GM23338 (cell line): ENCODE results near the gene SUSD4. TPM values are rescaled to one million over a fixed set of nuclear protein-coding genes. Genes with fewer than 3 reads are reported as not detected.

Experiments
- ATAC-seq: fragments of 200-7000 bp; cut with Tn5 transposase; 3 replicates; pipeline ENCODE4 v1.9.1; 2020
- DNase-seq: peaks from one replicate; pipeline ENCODE4 v3.0.0-alpha.2; 2015; ENCODE audit warnings: low spot score
- H2AFZ ChIP-seq: fragments of 200-600 bp; sonication (generic); 2 replicates; pipeline ENCODE4 v1.8.0; 2016; ENCODE audit warnings: antibody characterized with exemption, mild to moderate bottlenecking, moderate library complexity
- H3F3A ChIP-seq: fragments of 200-600 bp; sonication (generic); replicated peaks from 2 replicates; pipeline ENCODE4 v1.8.0; 2017; ENCODE audit warnings: antibody characterized with exemption, mixed run types, low read depth
- H3K27ac ChIP-seq: fragments of 200-600 bp; sonication (generic); 2 replicates; pipeline ENCODE4 v1.6.1; 2016; ENCODE audit warnings: low read depth
- H3K27me3 ChIP-seq: fragments of 200-600 bp; sonication (generic); 2 replicates; pipeline ENCODE4 v1.8.0; 2016; ENCODE audit warnings: mild to moderate bottlenecking, mixed run types, moderate library complexity; ENCODE audit not compliant: insufficient read depth
- H3K36me3 ChIP-seq: fragments of 200-600 bp; sonication (generic); 2 replicates; pipeline ENCODE4 v1.8.0; 2016; ENCODE audit warnings: mild to moderate bottlenecking; ENCODE audit not compliant: insufficient read depth
- H3K4me1 ChIP-seq: fragments of 200-600 bp; sonication (generic); 2 replicates; pipeline ENCODE4 v1.8.0; 2016; ENCODE audit warnings: mild to moderate bottlenecking, moderate library complexity; ENCODE audit not compliant: insufficient read depth
- H3K4me2 ChIP-seq: fragments of 200-600 bp; sonication (generic); 2 replicates; pipeline ENCODE4 v1.7.1; 2017; ENCODE audit warnings: mixed run types
- H3K4me3 ChIP-seq: fragments of 200-600 bp; sonication (generic); 2 replicates; pipeline ENCODE4 v1.6.1; 2016; ENCODE audit warnings: mixed run types
- H3K79me2 ChIP-seq: fragments of 200-600 bp; sonication (generic); replicated peaks from 2 replicates; pipeline ENCODE4 v1.8.0; 2017; ENCODE audit warnings: mild to moderate bottlenecking; ENCODE audit not compliant: insufficient read depth
- H3K9me2 ChIP-seq: fragments of 200-600 bp; sonication (generic); 2 replicates; pipeline ENCODE4 v1.8.0; 2017; ENCODE audit not compliant: insufficient read depth
- H4K20me1 ChIP-seq: fragments of 200-600 bp; sonication (generic); replicated peaks from 2 replicates; pipeline ENCODE4 v1.8.0; 2017; ENCODE audit warnings: mild to moderate bottlenecking; ENCODE audit not compliant: insufficient read depth
- H3K27ac Mint-ChIP-seq: 2 replicates; pipeline ENCODE4 v1.8.0; 2020; ENCODE audit warnings: inconsistent platforms, mild to moderate bottlenecking, moderate library complexity, mixed read lengths
- H3K27me3 Mint-ChIP-seq: 3 replicates; pipeline ENCODE4 v1.8.0; 2022; ENCODE audit warnings: low read depth, mild to moderate bottlenecking, moderate library complexity, mixed read lengths, inconsistent platforms; ENCODE audit not compliant: insufficient read depth, poor library complexity
- H3K36me3 Mint-ChIP-seq: 3 replicates; pipeline ENCODE4 v1.8.0; 2021; ENCODE audit warnings: low read depth, mild to moderate bottlenecking, inconsistent platforms, moderate library complexity, mixed read lengths
- H3K4me1 Mint-ChIP-seq: 3 replicates; pipeline ENCODE4 v1.8.0; 2020; ENCODE audit warnings: mild to moderate bottlenecking, inconsistent platforms, mixed read lengths
- H3K4me3 Mint-ChIP-seq: 3 replicates; pipeline ENCODE4 v1.8.0; 2021; ENCODE audit warnings: moderate library complexity, mild to moderate bottlenecking, inconsistent platforms, mixed read lengths
- H3K9me3 Mint-ChIP-seq: 3 replicates; pipeline ENCODE4 v1.8.0; 2020; ENCODE audit warnings: moderate library complexity, mild to moderate bottlenecking, inconsistent platforms, mixed read lengths
- CREB1 ChIP-seq: fragments of 250-450 bp; sonication (Bioruptor Pico); IDR thresholded peaks from 2 replicates; pipeline ENCODE4 v1.5.0; 2020; ENCODE audit warnings: low read depth, mild to moderate bottlenecking, moderate library complexity
- CTCF ChIP-seq, 2 experiments: fragments of 200-600 bp in 1 of 2; sonication (generic) in 1 of 2; conservative IDR thresholded peaks; 2 replicates each; pipeline versions ENCODE4 v1.5.1 to v1.6.1; 2016 to 2017; ENCODE audit warnings: antibody characterized with exemption in 2 of 2, low read depth in 2 of 2, mild to moderate bottlenecking in 2 of 2, moderate library complexity in 1 of 2
- ETS1 ChIP-seq: IDR thresholded peaks from 2 replicates; pipeline ENCODE4 v1.6.1; 2016; ENCODE audit warnings: antibody characterized with exemption
- EZH2 ChIP-seq: fragments of 200-600 bp; sonication (generic); IDR thresholded peaks from one replicate; pipeline ENCODE4 v1.8.0; 2017; ENCODE audit warnings: antibody characterized with exemption, mild to moderate bottlenecking, low read depth; ENCODE audit not compliant: unreplicated experiment
- EZH2phosphoT487 ChIP-seq: fragments of 200-600 bp; sonication (generic); IDR thresholded peaks from one replicate; pipeline ENCODE4 v1.8.1; 2018; ENCODE audit warnings: antibody characterized with exemption; ENCODE audit not compliant: unreplicated experiment
- JUNB ChIP-seq: IDR thresholded peaks from one replicate; pipeline ENCODE4 v1.6.1; 2016; ENCODE audit warnings: antibody characterized with exemption; ENCODE audit not compliant: unreplicated experiment
- NANOG ChIP-seq: IDR thresholded peaks from 2 replicates; pipeline ENCODE4 v1.6.1; 2016; ENCODE audit warnings: antibody characterized with exemption, borderline replicate concordance
- POLR2AphosphoS5 ChIP-seq: IDR thresholded peaks from 2 replicates; pipeline ENCODE4 v1.6.1; 2016; ENCODE audit warnings: antibody characterized with exemption, low read depth
- REST ChIP-seq: IDR thresholded peaks from one replicate; pipeline ENCODE4 v1.6.1; 2018; ENCODE audit warnings: antibody characterized with exemption; ENCODE audit not compliant: unreplicated experiment
- STAT1 ChIP-seq: IDR thresholded peaks from one replicate; pipeline ENCODE4 v1.6.1; 2016; ENCODE audit warnings: antibody characterized with exemption; ENCODE audit not compliant: unreplicated experiment
- ZNF114 ChIP-seq: fragments of 250-450 bp; sonication (Bioruptor Pico); IDR thresholded peaks from 2 replicates; pipeline ENCODE4 v1.5.0; 2020; ENCODE audit warnings: mild to moderate bottlenecking, moderate library complexity
- ZNF331 ChIP-seq: fragments of 250-450 bp; sonication (Bioruptor Pico); IDR thresholded peaks from 2 replicates; pipeline ENCODE4 v1.5.0; 2020; ENCODE audit warnings: low read depth, mild to moderate bottlenecking, moderate library complexity
- ZNF462 ChIP-seq: fragments of 250-450 bp; sonication (Bioruptor Pico); IDR thresholded peaks from 2 replicates; pipeline ENCODE4 v1.5.0; 2020; ENCODE audit warnings: mild to moderate bottlenecking, moderate library complexity
- polyA plus RNA-seq: library from polyadenylated mRNA; unstranded; fragments of >200 nt; fragmentation: Nextera tagmentation; extraction: Ambion mirVana; gene quantifications from 2 replicates; pipeline ENCODE4 v1.2.1, GENCODE V29; 2016
- total RNA-seq: library from RNA; depleted of rRNA; stranded (reverse); fragments of >200 nt; shearing (Covaris generic); gene quantifications from 2 replicates; pipeline ENCODE4 v1.2.3, GENCODE V29; 2014

SUSD4 gene
- total and polyA plus RNA-seq, 2 experiments from 2014 or later = 2.3 to 3.6 TPM

- no peaks in the 10 kb centered on the region for H3K36me3 Mint-ChIP-seq
- H3K4me3 ChIP-seq = no peak overlapping the region
- no peaks in the 10 kb centered on the region for H3F3A ChIP-seq
- no peak overlapping the region for H3K27ac ChIP-seq
- H3K4me1 ChIP-seq = no peaks in the 10 kb centered on the region
- no peaks in the 10 kb centered on the region for H4K20me1 ChIP-seq
- H3K9me3 Mint-ChIP-seq = no peaks in the 10 kb centered on the region
- no peaks in the 10 kb centered on the region for H3K79me2 ChIP-seq
- H3K27me3 ChIP-seq = no peaks in the 10 kb centered on the region
- DNase-seq = no peak
- H3K4me1 Mint-ChIP-seq = no peaks in the 10 kb centered on the region; the same call in 1 of the 3 replicates
- H3K36me3 ChIP-seq = no peaks in the 10 kb centered on the region
- H3K27ac Mint-ChIP-seq = no peak overlapping the region
- H3K4me3 Mint-ChIP-seq = no peak overlapping the region
- ATAC-seq = no peak
- peaks cover 6% of the 10 kb centered on the region for H3K27me3 Mint-ChIP-seq
- H3K4me2 ChIP-seq = no peak overlapping the region
- TF ChIP-seq STAT1 = no peak
- no peak for TF ChIP-seq ZNF462
- TF ChIP-seq NANOG = no peak
- no peak for TF ChIP-seq EZH2
- no peak for TF ChIP-seq JUNB
- TF ChIP-seq EZH2phosphoT487 = no peak
- no peak for TF ChIP-seq REST
- no peak for TF ChIP-seq ETS1
- no peak for TF ChIP-seq POLR2AphosphoS5
- no peak for TF ChIP-seq ZNF114
- TF ChIP-seq ZNF331 (CRISPR knock-in tag) = no peak
- no peak for TF ChIP-seq CTCF (conservative IDR thresholded peaks at IDR 0.05; ENCODE audit: low read depth in 2 of 2)
- no peak for TF ChIP-seq CREB1 (CRISPR knock-in tag)
- peaks cover 6% of the 10 kb centered on the region; the same call in 1 of the 2 replicates for H3K9me2 ChIP-seq
- no peak overlapping the region for H2AFZ ChIP-seq
Measured at GRCh38 chr1:223229756-223230155, 134.2 kb downstream of the SUSD4 start.
